Testis (tissue), 3 donors: ENCODE measurements around the gene KLHL21. TPM values are rescaled to one million over a fixed set of nuclear protein-coding genes. Genes with fewer than 3 reads are reported as not detected.
"Not testable (repeated sequence)": the region's sequence is repeated elsewhere in the genome, so short reads cannot be mapped to it uniquely, and the experiment has no call there.

Source experiments
- DNase-seq: peaks from one replicate; pipeline ENCODE4 v3.0.0-alpha.2; 2019
- H3K27ac ChIP-seq, 2 donors: fragments of 200-600 bp; sonication (generic); one replicate each; pipeline ENCODE4 v1.5.1; 2019
- H3K27me3 ChIP-seq: fragments of 200-600 bp; sonication (generic); one replicate; pipeline ENCODE4 v1.5.1; 2019
- H3K36me3 ChIP-seq: fragments of 200-600 bp; sonication (generic); one replicate; pipeline ENCODE4 v1.5.1; 2017; ENCODE audit warnings: low read depth; ENCODE audit errors: missing control alignments
- H3K4me1 ChIP-seq: fragments of 200-600 bp; sonication (generic); one replicate; pipeline ENCODE4 v1.5.1; 2019
- H3K4me3 ChIP-seq, 2 donors: fragments of 200-600 bp; sonication (generic); one replicate each; pipeline ENCODE4 v1.5.1; 2017 to 2019
- H3K9me3 ChIP-seq: fragments of 200-600 bp; sonication (generic); one replicate; pipeline ENCODE4 v1.5.1; 2017
- CTCF ChIP-seq, 3 experiments: fragments of 450-650 bp in 2 of 3; fragments of 200-600 bp in 1 of 3; sonication (generic) in 1 of 3; IDR thresholded peaks; one replicate each; pipeline ENCODE4 v1.5.1; 2016 to 2019; ENCODE audit warnings: antibody characterized with exemption in 3 of 3, mild to moderate bottlenecking in 2 of 3, moderate library complexity in 1 of 3
- POLR2A ChIP-seq: fragments of 450-650 bp; IDR thresholded peaks from one replicate; pipeline ENCODE4 v1.6.1; 2017; ENCODE audit warnings: antibody characterized with exemption, mild to moderate bottlenecking, moderate library complexity
- WGBS, 2 donors: methylation state at CpG; one replicate each; pipeline ENCODE4 v1.1.5; 2018; 5-methylcytosine and 5-hydroxymethylcytosine counted together
- intact Hi-C: fragments of 100-400 bp; cut with DNase I; formaldehyde crosslinking; loops from one replicate; pipeline ENCODE4 v1.15.1; 2023; ENCODE audit warnings: low total_unique reads
- polyA plus RNA-seq: library from polyadenylated mRNA; stranded (reverse); fragments of 350-450 nt; fragmentation: Illumina TruSeq; extraction: RNeasy Lipid Tissue Mini Kit (QIAGEN cat#74804); gene quantifications from one replicate; pipeline ENCODE4 v1.2.3, GENCODE V29; 2014; ENCODE audit warnings: low read depth, low replicate concordance; ENCODE audit not compliant: insufficient read depth
- total RNA-seq, 2 donors: library from RNA; depleted of rRNA; stranded (reverse); fragments of >200 nt; gene quantifications; one replicate each; pipeline ENCODE4 v1.2.3, GENCODE V29; 2016

Gene KLHL21
- total and polyA plus RNA-seq, 3 donors from 2014 or later, result 31.1 to 84.6 (median 71.7) TPM

GRCh38 chr1:6570987-6571386 lies 31.7 kb downstream of the KLHL21 start:
- H3K27me3 ChIP-seq, result no peaks in the 10 kb centered on the region
- DNase-seq, result no peak
- H3K36me3 ChIP-seq, result no peaks in the 10 kb centered on the region
- intact Hi-C loops, result no loop called here
- no peak overlapping the region for H3K27ac ChIP-seq
- no peaks in the 10 kb centered on the region for H3K9me3 ChIP-seq
- 50 to 69% methylated on average over 2 to 5 of the region's 5 CpGs for WGBS, 2 donors
- no peak overlapping the region for H3K4me3 ChIP-seq
- TF ChIP-seq CTCF (IDR thresholded peaks at IDR 0.05) (no peak), POLR2A (no peak)
- peaks cover 4% of the 10 kb centered on the region for H3K4me1 ChIP-seq

GRCh38 chr1:6570100-6570499 lies 32.6 kb downstream of the KLHL21 start:
- no peak for DNase-seq
- TF ChIP-seq POLR2A, result no peak
- no peak for TF ChIP-seq CTCF (IDR thresholded peaks at IDR 0.05)
- H3K36me3 ChIP-seq, result no peaks in the 10 kb centered on the region
- no peak overlapping the region for H3K4me3 ChIP-seq
- H3K9me3 ChIP-seq, result no peaks in the 10 kb centered on the region
- WGBS, 2 donors, result 76 to 78% methylated on average over 3 of the region's 3 CpGs
- peaks cover 4% of the 10 kb centered on the region for H3K4me1 ChIP-seq
- intact Hi-C loops, result no loop called here
- no peak overlapping the region for H3K27ac ChIP-seq
- H3K27me3 ChIP-seq, result no peaks in the 10 kb centered on the region

- H3K4me1 ChIP-seq, result peaks cover 4% of the 10 kb centered on the region
- no peak overlapping the region for H3K27ac ChIP-seq
- no peaks in the 10 kb centered on the region for H3K9me3 ChIP-seq
- WGBS, 2 donors, result 93 to 97% methylated on average over 11 of the region's 11 CpGs
- intact Hi-C loops, result no loop called here
- H3K27me3 ChIP-seq, result no peaks in the 10 kb centered on the region
- H3K4me3 ChIP-seq, result no peak overlapping the region
- no peaks in the 10 kb centered on the region for H3K36me3 ChIP-seq
- no peak for TF ChIP-seq POLR2A
- TF ChIP-seq CTCF (IDR thresholded peaks at IDR 0.05), result no peak
- no peak for DNase-seq
Observed at GRCh38 chr1:6569033-6569432, 33.6 kb downstream of the KLHL21 start.

- intact Hi-C loops, result no loop called here
- Histone ChIP-seq H3K27me3 (no peaks in the 10 kb centered on the region), H3K4me3 (no peak overlapping the region), H3K9me3 (no peaks in the 10 kb centered on the region), H3K4me1 (peaks cover 3% of the 10 kb centered on the region), H3K27ac (no peak overlapping the region), H3K36me3 (no peaks in the 10 kb centered on the region)
- no peak for DNase-seq
- 71 to 80% methylated on average over 9 of the region's 9 CpGs for WGBS, 2 donors
- no peak for TF ChIP-seq CTCF (IDR thresholded peaks at IDR 0.05)
- TF ChIP-seq POLR2A, result no peak
Observed at GRCh38 chr1:6560267-6560666, 42.4 kb downstream of the KLHL21 start.

GRCh38 chr1:6559161-6559560 lies 43.5 kb downstream of the KLHL21 start:
- H3K27me3 ChIP-seq, intact Hi-C loops, H3K36me3 ChIP-seq, H3K9me3 ChIP-seq, H3K27ac ChIP-seq, H3K4me3 ChIP-seq, H3K4me1 ChIP-seq, DNase-seq: not testable (repeated sequence)
- 94 to 95% methylated on average over 10 to 11 of the region's 11 CpGs for WGBS, 2 donors
